Stimulated activated CD4-positive, alpha-beta T cell treated with anti-CD3 and anti-CD28 coated beads, TNF-alpha, amount 100 ng/mL, for 24 hours (primary cell): ENCODE measurements around the gene ANKRD34A.
A peak's percentile ranks its signal among the peaks of the same experiment; 100 is the strongest.
"Not testable (repeated sequence)": the region's sequence is repeated elsewhere in the genome, so short reads cannot be mapped to it uniquely, and the experiment has no call there.

Experiments used
- DNase-seq, 3 experiments: peaks; one replicate each; pipeline ENCODE4 v3.0.0-alpha.2; 2020; ENCODE audit warnings: low read depth in 3 of 3

The ANKRD34A gene

GRCh38 chr1:145947551-145947950, 16.8 kb downstream of the ANKRD34A start:
- no peak for DNase-seq

DNA sequence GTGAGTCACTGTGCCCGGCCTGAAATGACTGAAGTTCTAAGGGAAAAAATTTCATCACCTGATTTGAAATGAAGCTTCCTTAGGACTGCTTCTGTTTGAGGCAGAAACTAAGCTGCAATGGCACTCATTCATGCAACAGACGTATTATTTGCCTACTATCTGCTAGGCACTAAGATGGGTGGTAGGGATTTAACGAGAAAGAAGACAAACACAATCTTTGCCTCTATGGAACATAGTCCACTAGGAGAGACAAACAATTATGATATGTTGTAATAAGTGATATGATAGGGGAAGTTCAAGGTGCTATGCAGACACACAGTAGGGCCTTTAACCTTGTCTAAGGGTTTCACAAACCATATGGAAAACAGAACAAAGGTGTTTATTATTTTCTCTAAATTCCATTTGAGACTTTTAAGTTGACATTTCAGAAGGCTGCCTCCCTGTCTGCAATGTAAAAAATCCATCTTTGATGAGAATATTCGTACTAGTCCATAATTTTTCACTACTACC, 17.8 kb downstream of the ANKRD34A start:
- DNase-seq = no peak

GRCh38 chr1:145944532-145944931, 19.8 kb downstream of the ANKRD34A start:
- DNase-seq = no peak

DNA sequence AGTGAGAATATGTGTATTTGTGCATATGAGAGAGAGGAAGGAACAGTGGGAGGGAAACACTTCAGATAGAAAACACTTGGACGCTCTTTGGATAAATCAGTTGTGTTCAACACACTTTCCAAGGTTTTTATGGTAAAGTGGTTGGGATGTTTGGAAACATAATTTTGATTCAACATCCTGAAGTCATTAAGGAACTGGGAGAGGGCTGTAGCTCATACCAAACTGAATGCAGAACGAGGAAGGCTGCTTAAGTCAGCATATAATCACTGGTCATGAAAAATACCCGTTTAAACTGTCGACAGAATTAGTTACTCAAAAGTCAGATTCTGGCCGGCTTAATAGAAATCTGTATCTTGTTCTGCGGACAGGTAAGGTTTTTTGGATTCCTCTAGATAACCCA, 21.5 kb downstream of the ANKRD34A start:
- DNase-seq = no peak

DNA sequence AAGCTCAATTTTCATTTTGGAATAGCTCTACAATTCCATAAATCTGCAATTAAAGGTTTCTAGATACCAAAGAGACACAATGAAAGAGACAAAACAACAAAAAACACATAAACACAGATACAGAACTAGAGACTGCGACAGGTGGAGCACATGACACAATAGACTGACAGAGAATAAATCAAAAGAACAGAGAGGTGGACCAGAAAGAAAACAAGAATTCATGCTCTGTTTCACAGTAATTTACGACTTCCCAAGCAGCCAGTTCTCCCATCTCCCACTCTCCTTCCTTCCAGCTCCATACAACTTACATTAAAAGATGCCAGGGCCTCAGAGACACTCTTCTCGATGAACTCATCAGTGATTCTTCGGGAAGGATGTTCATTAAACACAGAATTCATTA, 22.0 kb downstream of the ANKRD34A start:
- no peak for DNase-seq

DNA sequence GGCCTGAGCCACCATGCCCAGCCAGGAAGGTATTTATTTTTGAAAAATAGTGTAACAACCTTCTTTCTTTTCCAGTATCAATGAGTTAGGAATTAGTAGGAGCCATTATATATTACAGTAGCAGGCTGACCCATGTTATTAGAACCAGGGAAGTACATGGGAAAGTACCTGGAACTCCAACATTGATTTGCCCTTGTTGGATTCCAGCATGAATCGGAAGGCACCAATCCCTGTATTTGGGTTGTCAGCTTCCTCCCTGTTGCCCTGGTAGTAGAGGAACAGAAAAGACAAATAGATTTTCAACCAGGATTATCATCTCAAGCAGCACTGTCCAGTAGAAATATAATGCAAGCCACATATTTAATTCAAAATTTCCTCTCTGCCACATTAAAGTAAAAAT, 26.9 kb downstream of the ANKRD34A start:
- DNase-seq = no peak

GRCh38 chr1:145936247-145936646, 28.1 kb downstream of the ANKRD34A start:
- no peak for DNase-seq

DNA sequence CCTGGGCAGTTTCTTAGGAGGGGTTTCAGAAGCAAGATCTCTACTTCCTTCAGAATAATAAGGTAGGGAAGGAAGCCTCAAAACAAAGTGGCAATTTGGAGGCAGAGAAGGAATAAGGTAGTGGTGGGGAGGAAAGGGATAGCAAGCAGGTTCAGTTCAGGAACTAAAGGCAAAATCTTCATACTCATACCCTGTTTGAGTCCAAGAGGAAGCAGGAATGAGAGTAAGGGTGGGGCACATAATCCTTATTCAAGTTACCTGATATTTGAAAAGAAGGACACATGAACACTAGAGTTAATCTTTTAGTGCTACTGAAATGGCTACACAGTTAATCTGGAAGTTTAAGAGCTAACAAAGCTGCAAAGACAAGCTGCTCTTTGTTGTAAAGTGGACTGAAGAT, 28.7 kb downstream of the ANKRD34A start:
- no peak for DNase-seq

DNA sequence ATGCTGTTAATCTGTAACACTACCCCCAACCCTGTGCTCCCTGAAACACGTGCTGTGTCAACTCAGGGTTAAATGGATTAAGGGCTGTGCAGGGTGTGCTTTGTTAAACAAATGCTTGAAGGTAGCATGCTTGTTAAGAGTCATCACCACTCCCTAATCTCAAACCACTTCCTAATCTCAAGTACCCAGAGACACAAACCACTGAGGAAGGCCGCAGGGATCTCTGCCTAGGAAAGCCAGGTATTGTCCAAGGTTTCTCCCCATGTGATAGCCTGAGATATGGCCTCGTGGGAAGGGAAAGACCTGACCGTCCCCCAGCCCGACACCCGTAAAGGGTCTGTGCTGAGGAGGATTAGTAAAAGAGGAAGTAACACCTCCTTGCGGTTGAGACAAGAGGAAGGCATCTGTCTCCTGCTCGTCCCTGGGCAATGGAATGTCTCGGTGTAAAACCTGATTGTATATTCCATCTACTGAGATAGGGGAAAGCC, 31.8 kb downstream of the ANKRD34A start:
- DNase-seq = not testable (repeated sequence)

GRCh38 chr1:145927916-145928643, 36.3 kb downstream of the ANKRD34A start:
- DNase-seq = no peak

DNA sequence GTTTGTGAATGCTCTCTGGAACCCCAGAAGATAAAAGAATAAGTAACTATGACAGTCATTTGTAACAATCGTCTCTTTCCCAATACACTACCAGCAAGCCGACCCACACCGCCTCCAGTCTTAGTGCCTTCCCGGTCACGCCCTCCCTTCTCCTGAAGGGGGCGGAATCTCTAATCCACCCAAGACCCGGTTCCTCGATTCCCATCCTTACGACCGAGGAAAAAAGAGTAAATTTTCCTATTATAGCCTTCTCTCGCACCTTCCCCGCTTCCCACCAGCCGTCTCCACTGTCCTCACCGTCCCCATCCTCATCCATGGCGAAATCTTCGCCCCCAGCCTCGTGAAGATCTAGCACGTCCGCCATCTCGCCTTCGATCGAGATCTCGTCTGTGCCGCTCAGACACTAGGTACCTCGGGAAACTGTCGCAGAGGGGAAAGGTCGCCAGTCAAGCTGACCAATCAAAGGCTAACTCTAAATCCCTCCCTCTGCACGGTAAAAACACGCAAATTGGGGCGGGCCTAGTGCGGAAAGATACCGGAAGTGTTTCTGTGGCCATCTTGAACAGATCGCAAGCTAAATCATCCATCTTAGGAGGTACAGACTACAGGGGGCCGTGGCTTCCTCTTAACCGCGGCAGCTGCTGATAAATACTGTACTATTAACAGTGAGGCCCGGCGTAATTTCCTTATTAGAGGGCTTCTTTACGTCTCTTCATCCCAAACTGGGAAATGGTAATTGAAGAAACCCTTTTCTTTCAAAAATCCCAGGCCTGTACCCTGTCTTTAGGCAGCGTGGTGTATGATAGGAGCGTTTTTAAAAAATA, 37.1 kb downstream of the ANKRD34A start, which contains the start of gene RBM8A:
RBM8A (minus strand) TSS at position 422 of the 824 bp plus-strand sequence; CDS start at position 364, 58 bp downstream.
- DNase-seq = peak; percentile 83 to 92 (median 91)

- peak in 2 of 3 experiments; percentile 52 to 57 for DNase-seq
Observed at GRCh38 chr1:145926686-145927062, 37.7 kb downstream of the ANKRD34A start.

- no peak for DNase-seq
Observed at GRCh38 chr1:145922266-145922665, 42.1 kb downstream of the ANKRD34A start.

- not testable (repeated sequence) for DNase-seq
Observed at GRCh38 chr1:145920297-145920696, 44.1 kb downstream of the ANKRD34A start.

DNA sequence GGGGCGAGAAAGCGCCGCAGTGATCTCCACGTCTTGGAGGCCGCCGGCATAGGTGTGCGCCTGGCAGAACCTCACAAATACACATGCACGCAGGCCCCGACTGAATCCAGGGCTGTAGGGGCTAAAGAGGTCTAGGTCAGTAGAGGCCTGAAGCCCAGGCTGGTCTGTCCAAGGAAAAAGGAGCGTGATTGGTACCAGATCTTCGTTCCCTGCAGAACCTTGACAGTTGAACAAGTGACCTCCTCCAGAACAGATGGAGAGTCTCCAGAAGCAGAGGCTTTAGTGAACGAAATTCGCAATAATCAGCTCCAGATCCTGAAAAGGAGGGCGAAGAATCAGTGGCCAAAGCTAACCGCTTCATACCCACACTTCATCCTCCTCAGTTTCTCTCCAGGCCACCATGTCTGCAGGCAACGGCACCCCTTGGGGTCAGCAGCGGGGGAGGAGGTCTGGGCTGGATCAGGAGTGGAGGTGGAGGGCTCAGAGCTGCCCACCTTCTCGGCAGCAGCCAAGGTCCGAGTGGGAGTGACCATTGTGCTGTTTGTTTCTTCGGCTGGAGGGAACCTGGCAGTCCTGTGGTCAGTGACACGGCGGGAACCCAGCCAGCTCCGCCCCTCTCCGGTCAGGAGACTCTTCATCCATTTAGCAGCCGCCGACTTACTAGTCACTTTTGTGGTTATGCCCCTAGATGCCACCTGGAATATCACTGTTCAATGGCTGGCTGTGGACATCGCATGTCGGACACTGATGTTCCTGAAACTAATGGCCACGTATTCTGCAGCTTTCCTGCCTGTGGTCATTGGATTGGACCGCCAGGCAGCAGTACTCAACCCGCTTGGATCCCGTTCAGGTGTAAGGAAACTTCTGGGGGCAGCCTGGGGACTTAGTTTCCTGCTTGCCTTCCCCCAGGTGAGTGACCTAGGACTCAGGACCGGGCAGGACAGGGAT, 45.1 kb downstream of the ANKRD34A start:
- no peak for DNase-seq

GRCh38 chr1:145918144-145918991, 46.0 kb downstream of the ANKRD34A start, which contains the start of gene PEX11B:
Gene PEX11B (minus strand): TSS chr1:145918717. CDS start chr1:145918688, 29 bp downstream.
- DNase-seq = peak; percentile 84 to 93 (median 84)

GRCh38 chr1:145917595-145917994, 46.8 kb downstream of the ANKRD34A start:
- no peak for DNase-seq

DNA sequence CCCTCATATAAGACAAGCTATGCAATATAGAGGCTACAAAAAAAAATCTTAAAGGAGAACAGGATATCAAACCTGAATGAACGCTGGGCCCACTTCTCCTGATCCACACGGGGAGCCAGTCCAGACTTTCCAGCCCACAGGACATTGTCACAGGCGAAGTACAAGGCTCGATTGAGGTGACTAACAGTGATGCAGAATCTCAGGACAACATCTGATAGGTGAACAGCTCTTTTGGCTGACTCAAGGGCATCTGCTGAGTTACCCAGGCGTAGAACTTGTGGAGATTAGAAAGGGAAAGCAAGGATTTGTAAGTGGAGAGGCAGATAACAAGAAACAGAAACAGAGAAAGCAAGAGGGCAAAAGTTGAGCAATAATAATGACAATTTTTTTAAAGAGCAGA, 47.6 kb downstream of the ANKRD34A start:
- DNase-seq = no peak

- no peak for DNase-seq
Observed at GRCh38 chr1:145912128-145912641, 52.2 kb downstream of the ANKRD34A start.
